Mammary epithelial cell (primary cell): ENCODE results near the gene STX2.

Source experiments
- CTCF ChIP-seq, 2 donors: IDR thresholded peaks in 1 of 2; conservative IDR thresholded peaks in 1 of 2; 2 replicates each; pipeline ENCODE4 v1.5.1; 2011 to 2012; ENCODE audit warnings: inconsistent platforms in 2 of 2, low read length in 2 of 2, mild to moderate bottlenecking in 2 of 2, control low read depth in 1 of 2, low read depth in 1 of 2; ENCODE audit not compliant: insufficient read depth in 1 of 2; ENCODE audit errors: extremely low read depth in 1 of 2
- EZH2 ChIP-seq: IDR thresholded peaks from 2 replicates; pipeline ENCODE4 v1.6.1; 2012; ENCODE audit warnings: low read length, inconsistent platforms, borderline replicate concordance

DNA sequence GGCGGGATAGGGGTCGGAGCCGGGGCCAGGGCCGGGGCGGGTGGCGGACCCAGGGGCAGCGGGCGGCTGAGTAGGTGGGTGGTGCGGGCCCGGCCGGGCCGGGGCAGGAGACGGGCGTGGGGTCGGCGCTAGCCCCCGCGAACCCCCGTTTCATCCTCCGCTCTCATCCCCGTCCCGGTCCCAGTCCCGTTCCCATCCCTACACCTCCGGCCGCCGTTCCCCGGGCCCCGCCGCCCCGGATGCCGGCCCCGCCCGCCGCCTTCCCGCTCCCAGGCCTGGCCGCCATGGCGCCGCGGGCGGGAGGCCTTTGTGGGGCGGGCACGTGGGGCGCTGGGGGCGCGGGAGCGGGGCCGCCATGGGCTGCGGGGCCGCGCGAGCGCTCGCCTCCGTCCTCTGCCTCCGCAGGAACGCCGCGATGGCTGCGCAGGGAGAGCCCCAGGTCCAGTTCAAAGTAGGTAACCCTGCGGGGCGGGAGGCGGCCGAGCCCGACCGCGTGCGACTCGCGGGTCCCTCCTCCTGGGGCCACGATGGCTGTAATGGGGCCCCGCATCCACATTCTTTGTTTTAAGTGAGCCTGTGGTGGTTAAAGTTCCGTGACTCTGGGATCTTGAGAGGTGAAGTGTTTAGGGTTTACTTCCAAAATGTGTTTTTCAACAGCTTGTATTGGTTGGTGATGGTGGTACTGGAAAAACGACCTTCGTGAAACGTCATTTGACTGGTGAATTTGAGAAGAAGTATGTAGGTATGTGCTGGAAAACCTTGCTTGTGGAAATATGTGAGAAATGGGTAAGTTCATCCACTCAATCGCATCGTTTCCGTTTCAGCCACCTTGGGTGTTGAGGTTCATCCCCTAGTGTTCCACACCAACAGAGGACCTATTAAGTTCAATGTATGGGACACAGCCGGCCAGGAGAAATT, 33.4 kb upstream of the STX2 start:
- TF ChIP-seq CTCF (conservative IDR thresholded peaks at IDR 0.05 in 1 of 2, IDR thresholded peaks at IDR 0.05 in 1 of 2; ENCODE audit: extremely low read depth in 1 of 2, insufficient read depth in 1 of 2, low read depth in 1 of 2, low read length in 2 of 2), result no peak
- TF ChIP-seq EZH2, result no peak
